ENCODE data around the gene JAM3.
"Not testable (repeated sequence)": the region's sequence is repeated elsewhere in the genome, so short reads cannot be mapped to it uniquely, and the experiment has no call there.

- TF ChIP-seq CTCF (IDR thresholded peaks at IDR 0.05; ENCODE audit: extremely low read depth in 1 of 2, insufficient read depth in 1 of 2, low read depth in 1 of 2, low read length in 2 of 2); MAX (IDR thresholded peaks at IDR 0.05; ENCODE audit: insufficient read depth, insufficient read length); EZH2 (IDR thresholded peaks at IDR 0.05; ENCODE audit: borderline replicate concordance, low read depth, low read length, severe bottlenecking); POLR2AphosphoS5 (IDR thresholded peaks at IDR 0.05; ENCODE audit: insufficient read depth, low read depth, low read length); POLR2A (IDR thresholded peaks at IDR 0.05; ENCODE audit: low read depth, low read length); GATA2 (IDR thresholded peaks at IDR 0.05; ENCODE audit: insufficient read depth, insufficient read length, low read depth, low read length); MYC (IDR thresholded peaks at IDR 0.05; ENCODE audit: low read depth, low read length): not testable (repeated sequence)
Observed at GRCh38 chr11:134188092-134188491, 119.2 kb downstream of the JAM3 start.
